AG04449 (cell line): ENCODE data around the gene NDUFAF4.
A peak's percentile ranks its signal among the peaks of the same experiment; 100 is the strongest.

Experiments
- CTCF ChIA-PET: fragments of 350-600 bp; formaldehyde crosslinking; extraction: SDS; loops from one replicate; lab custom pipeline; 2021; ENCODE audit warnings: antibody characterized with exemption; lab: Yijun Ruan, JAX
- POLR2A ChIA-PET: fragments of 400-600, 350-600 bp; formaldehyde crosslinking; extraction: SDS; loops from one replicate; lab custom pipeline; 2020; ENCODE audit warnings: antibody characterized with exemption, inconsistent platforms; lab: Yijun Ruan, JAX
- DNase-seq: peaks from one replicate; pipeline ENCODE4 v3.0.0-alpha.2; 2010; ENCODE audit warnings: low read depth, low spot score
- H3K4me3 ChIP-seq: 2 replicates; pipeline ENCODE4 v1.5.1; 2011; ENCODE audit warnings: low read depth, mild to moderate bottlenecking, control low read depth, low read length
- TF ChIP-seq, protein P1 (sequence below): IDR thresholded peaks from one replicate; pipeline ENCODE4 v1.5.1; 2011; ENCODE audit warnings: mild to moderate bottlenecking, moderate library complexity, low read length, control low read depth, inconsistent platforms; ENCODE audit not compliant: insufficient read depth; ENCODE audit errors: missing control alignments

NDUFAF4 gene

GRCh38 chr6:96897396-96898240 is at the start of gene NDUFAF4:
Gene NDUFAF4 (minus strand): TSS chr6:96897891. CDS start chr6:96897801, 90 bp downstream.
- TF ChIP-seq, protein P1, sequence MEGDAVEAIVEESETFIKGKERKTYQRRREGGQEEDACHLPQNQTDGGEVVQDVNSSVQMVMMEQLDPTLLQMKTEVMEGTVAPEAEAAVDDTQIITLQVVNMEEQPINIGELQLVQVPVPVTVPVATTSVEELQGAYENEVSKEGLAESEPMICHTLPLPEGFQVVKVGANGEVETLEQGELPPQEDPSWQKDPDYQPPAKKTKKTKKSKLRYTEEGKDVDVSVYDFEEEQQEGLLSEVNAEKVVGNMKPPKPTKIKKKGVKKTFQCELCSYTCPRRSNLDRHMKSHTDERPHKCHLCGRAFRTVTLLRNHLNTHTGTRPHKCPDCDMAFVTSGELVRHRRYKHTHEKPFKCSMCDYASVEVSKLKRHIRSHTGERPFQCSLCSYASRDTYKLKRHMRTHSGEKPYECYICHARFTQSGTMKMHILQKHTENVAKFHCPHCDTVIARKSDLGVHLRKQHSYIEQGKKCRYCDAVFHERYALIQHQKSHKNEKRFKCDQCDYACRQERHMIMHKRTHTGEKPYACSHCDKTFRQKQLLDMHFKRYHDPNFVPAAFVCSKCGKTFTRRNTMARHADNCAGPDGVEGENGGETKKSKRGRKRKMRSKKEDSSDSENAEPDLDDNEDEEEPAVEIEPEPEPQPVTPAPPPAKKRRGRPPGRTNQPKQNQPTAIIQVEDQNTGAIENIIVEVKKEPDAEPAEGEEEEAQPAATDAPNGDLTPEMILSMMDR, result peak; percentile 96
- DNase-seq, result peak; percentile 50
- peak within 1 kb of the TSS; percentile 87 for H3K4me3 ChIP-seq
- POLR2A ChIA-PET, result interaction anchor here (0.9 kb wide), 1 partner anchor 10 kb away, joined by 6 read pairs; no protein-coding TSS in a partner anchor
- CTCF ChIA-PET, result interaction anchor here (0.7 to 4.9 kb wide), 31 partner anchors 9 to 370 kb away, joined by 3 to 134 read pairs (median 5); partner anchors contain the start of gene KLHL32

GRCh38 chr6:96947055-96947454 is 49.4 kb upstream of the NDUFAF4 start:
- CTCF ChIA-PET, result interaction anchor here (1.5 kb wide), 1 partner anchor 49 kb away, joined by 4 read pairs; no protein-coding TSS in a partner anchor
- POLR2A ChIA-PET, result no interaction called here
- TF ChIP-seq, protein P1, result no peak

GRCh38 chr6:96943555-96944215 is 46.0 kb upstream of the NDUFAF4 start:
- ChIA-PET POLR2A (no interaction called here), CTCF (no interaction called here)
- no peak for DNase-seq
- TF ChIP-seq, protein P1, result no peak
- H3K4me3 ChIP-seq, result no peak overlapping the region

More at GRCh38 chr6:96947055-96947454, 49.4 kb upstream of the NDUFAF4 start:
- H3K4me3 ChIP-seq, result no peak overlapping the region
- DNase-seq, result no peak

DNA sequence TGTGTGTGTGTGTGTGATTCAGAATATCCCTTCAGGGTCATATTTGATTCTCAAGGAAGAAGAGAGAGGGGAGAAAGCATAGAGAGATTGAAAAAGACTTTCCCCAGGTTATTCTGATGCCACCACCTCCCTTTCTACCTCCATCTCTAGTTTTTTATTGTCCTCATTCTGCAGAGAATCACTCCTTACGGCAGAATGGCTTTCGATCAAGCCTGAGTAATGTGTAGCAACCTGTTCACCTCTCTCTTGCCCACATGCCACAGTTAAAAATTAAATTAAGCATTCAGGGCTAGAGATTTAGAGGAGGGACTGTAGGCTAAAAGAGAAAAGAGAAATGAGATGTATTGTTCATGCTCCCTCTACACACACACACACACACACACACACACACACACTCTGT is 45.0 kb upstream of the NDUFAF4 start:
- ChIA-PET CTCF (interaction anchor here (0.8 kb wide), 1 partner anchor 30 kb away, joined by 3 read pairs; no protein-coding TSS in a partner anchor), POLR2A (no interaction called here)
- TF ChIP-seq, protein P1, result no peak
- H3K4me3 ChIP-seq, result no peak overlapping the region
- DNase-seq, result no peak

DNA sequence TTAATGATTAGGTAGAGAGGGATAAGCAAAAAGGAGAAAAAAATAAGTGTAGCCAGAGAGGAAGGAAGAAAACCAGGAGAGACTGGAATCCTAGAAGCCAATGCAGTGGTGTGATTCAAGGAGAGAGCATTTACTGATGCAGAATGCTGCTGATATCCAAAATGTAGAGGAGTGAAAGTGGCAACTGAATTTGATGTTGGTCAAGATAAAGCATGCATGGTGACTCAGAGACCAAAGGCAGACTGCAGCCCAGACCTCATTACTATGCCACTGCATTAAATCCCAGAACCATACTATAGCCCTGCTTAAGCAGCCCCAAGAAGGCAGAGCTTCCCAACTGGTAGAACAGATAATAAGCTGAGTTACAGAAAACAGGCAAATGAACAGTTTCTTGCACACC is 42.6 kb upstream of the NDUFAF4 start:
- DNase-seq, result no peak
- POLR2A ChIA-PET, result no interaction called here

More for the DNA sequence above, 42.6 kb upstream of the NDUFAF4 start:
- CTCF ChIA-PET, result no interaction called here
- TF ChIP-seq, protein P1, result no peak
- H3K4me3 ChIP-seq, result no peak overlapping the region
